Measurements from ENCODE around the gene ZFP3.
"Not testable (repeated sequence)": the region's sequence is repeated elsewhere in the genome, so short reads cannot be mapped to it uniquely, and the experiment has no call there.

ZFP3 gene

DNA sequence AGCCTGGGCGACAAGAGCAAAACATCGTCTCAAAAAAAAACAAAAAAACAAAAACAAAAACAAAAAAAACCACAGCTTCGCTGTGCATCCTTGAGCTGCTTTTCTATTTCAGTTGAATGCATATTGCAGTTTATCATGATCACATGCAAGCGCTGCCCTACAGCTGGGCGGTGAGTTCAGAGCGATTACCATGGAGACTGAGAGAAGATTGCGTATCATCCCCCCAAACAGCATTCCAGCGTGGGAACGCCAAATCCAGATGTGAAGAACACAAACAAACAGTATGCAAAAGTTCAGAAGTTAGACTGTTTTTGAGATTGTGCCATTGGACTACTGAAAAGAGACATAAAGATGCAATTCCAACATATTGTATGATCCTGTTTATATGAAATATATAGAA lies 28.0 kb upstream of the ZFP3 start:
- Histone ChIP-seq H3K36me3 (ENCODE audit: insufficient read depth, insufficient read length, low read length) (no peaks in the 10 kb centered on the region), H3K4me1 (ENCODE audit: insufficient read depth, insufficient read length) (no peaks in the 10 kb centered on the region), H3K9me3 (ENCODE audit: insufficient read depth, low read length) (no peaks in the 10 kb centered on the region), H3K9ac (ENCODE audit: insufficient read length, low read depth) (no peak overlapping the region), H3K4me3 (ENCODE audit: insufficient read length, low read depth) (no peak overlapping the region), H3K27me3 (ENCODE audit: insufficient read depth, insufficient read length) (no peaks in the 10 kb centered on the region)
- DNase-seq (ENCODE audit: low read depth, low spot score), result no peak
- TF ChIP-seq ZNF274 (IDR thresholded peaks at IDR 0.05; ENCODE audit: low read depth, low read length), result no peak
- no peak for TF ChIP-seq SUZ12 (IDR thresholded peaks at IDR 0.05; ENCODE audit: extremely low read depth, insufficient read depth, insufficient read length)
- TF ChIP-seq YY1 (IDR thresholded peaks at IDR 0.05; ENCODE audit: insufficient read depth, insufficient read length), result no peak

DNA sequence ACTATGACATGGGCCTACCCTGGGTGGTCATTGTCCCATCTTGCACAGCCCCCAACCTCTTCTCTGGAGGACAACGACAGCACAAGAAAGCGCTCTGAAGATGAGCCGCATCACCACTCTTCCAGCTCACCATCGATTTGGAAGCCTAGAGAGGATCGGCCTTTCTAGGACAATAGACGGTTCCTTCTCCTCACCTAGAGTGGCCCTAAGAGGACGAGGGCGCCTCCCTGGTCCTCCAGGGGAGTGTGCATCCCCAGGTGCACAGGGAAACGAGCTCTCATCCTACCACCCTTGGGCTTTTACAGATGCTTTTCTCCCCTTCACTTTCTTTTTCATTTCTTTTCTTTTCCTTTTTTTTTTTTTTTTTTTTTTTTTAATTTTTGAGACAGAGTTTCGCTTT lies 22.7 kb upstream of the ZFP3 start:
- Histone ChIP-seq H3K9ac (ENCODE audit: insufficient read length, low read depth) (no peak overlapping the region), H3K4me3 (ENCODE audit: insufficient read length, low read depth) (no peak overlapping the region), H3K9me3 (ENCODE audit: insufficient read depth, low read length) (no peaks in the 10 kb centered on the region; the same call in 1 of the 2 replicates), H3K4me1 (ENCODE audit: insufficient read depth, insufficient read length) (no peaks in the 10 kb centered on the region), H3K36me3 (ENCODE audit: insufficient read depth, insufficient read length, low read length) (no peaks in the 10 kb centered on the region), H3K27me3 (ENCODE audit: insufficient read depth, insufficient read length) (no peaks in the 10 kb centered on the region)
- TF ChIP-seq SUZ12 (IDR thresholded peaks at IDR 0.05; ENCODE audit: extremely low read depth, insufficient read depth, insufficient read length) (no peak), ZNF274 (IDR thresholded peaks at IDR 0.05; ENCODE audit: low read depth, low read length) (no peak), YY1 (IDR thresholded peaks at IDR 0.05; ENCODE audit: insufficient read depth, insufficient read length) (no peak)
- DNase-seq (ENCODE audit: low read depth, low spot score), result no peak

DNA sequence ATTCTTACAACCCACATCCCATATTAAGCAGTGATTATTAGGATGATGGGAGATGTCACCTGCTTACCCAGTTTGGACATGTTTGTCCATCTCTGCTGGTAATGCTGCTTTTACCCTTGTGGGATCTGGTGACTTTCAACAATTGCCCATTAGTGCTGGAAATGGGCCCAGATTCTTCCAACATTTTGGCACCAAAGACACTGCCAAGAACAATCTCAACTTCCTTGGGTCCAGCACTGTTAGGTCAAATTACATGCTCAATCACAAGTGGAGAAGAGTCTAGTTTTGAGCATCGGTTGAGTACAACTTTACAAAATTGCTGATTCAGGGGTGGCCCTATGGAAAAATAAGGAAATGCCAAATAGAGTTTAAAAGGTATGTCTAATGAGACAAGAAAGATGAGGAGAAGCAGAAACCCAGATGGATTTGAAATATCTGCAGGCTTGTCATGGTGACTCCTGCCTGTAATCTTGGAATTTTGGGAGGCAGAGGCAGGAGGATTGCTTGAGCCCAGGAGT lies 13.0 kb upstream of the ZFP3 start:
- H3K27me3 ChIP-seq (ENCODE audit: insufficient read depth, insufficient read length), result no peaks in the 10 kb centered on the region
- H3K4me3 ChIP-seq (ENCODE audit: insufficient read length, low read depth), result no peak overlapping the region
- H3K9me3 ChIP-seq (ENCODE audit: insufficient read depth, low read length), result no peaks in the 10 kb centered on the region
- no peak for DNase-seq (ENCODE audit: low read depth, low spot score)
- no peaks in the 10 kb centered on the region for H3K36me3 ChIP-seq (ENCODE audit: insufficient read depth, insufficient read length, low read length)
- TF ChIP-seq SUZ12 (IDR thresholded peaks at IDR 0.05; ENCODE audit: extremely low read depth, insufficient read depth, insufficient read length) (no peak), YY1 (IDR thresholded peaks at IDR 0.05; ENCODE audit: insufficient read depth, insufficient read length) (no peak), ZNF274 (IDR thresholded peaks at IDR 0.05; ENCODE audit: low read depth, low read length) (no peak)
- H3K9ac ChIP-seq (ENCODE audit: insufficient read length, low read depth), result no peak overlapping the region
- H3K4me1 ChIP-seq (ENCODE audit: insufficient read depth, insufficient read length), result no peaks in the 10 kb centered on the region

DNA sequence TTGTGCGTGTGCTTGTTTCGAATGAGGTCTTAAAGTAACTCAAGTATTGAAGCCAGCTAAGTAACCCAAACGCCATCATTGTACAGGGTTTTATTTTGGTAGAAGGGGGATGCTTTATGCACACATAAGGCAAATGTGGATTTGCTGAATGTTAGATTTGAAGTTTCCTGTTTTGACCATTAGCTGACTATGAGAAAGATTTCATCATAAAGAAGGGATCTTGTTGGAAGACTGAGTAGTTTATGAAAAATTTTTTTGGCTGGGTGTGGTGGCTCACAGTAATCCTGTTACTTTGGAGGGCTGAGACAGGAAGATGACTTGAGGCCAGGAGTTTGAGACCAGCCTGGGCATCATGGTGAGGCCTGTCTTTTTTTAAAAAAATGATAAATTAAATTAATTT lies 10.0 kb upstream of the ZFP3 start:
- Histone ChIP-seq H3K27me3 (ENCODE audit: insufficient read depth, insufficient read length) (no peaks in the 10 kb centered on the region), H3K9me3 (ENCODE audit: insufficient read depth, low read length) (peaks cover 1% of the 10 kb centered on the region; the same call in 1 of the 2 replicates), H3K36me3 (ENCODE audit: insufficient read depth, insufficient read length, low read length) (no peaks in the 10 kb centered on the region), H3K4me3 (ENCODE audit: insufficient read length, low read depth) (no peak overlapping the region), H3K9ac (ENCODE audit: insufficient read length, low read depth) (no peak overlapping the region), H3K4me1 (ENCODE audit: insufficient read depth, insufficient read length) (no peaks in the 10 kb centered on the region)
- TF ChIP-seq YY1 (IDR thresholded peaks at IDR 0.05; ENCODE audit: insufficient read depth, insufficient read length) (no peak), SUZ12 (IDR thresholded peaks at IDR 0.05; ENCODE audit: extremely low read depth, insufficient read depth, insufficient read length) (no peak), ZNF274 (IDR thresholded peaks at IDR 0.05; ENCODE audit: low read depth, low read length) (no peak)
- DNase-seq (ENCODE audit: low read depth, low spot score), result no peak

DNA sequence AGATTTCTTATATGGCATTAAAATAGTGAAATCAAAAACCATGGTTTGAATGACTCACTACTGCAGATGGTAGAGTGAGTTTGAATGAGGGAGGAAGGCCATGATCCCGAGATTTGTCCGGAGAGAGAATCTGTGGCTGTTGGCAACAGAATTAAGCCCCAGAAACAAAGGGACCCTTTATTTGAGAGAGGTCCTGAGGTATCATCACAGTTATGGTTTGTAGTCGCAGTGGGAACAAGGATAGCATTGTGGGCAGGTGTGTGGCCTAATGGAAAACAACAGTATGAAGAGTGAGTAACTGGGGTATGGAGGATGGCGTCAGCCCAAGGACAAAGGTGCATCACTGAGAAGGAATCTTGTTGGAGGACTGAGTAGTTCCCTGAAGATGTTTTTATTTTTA lies 8.5 kb upstream of the ZFP3 start:
- Histone ChIP-seq H3K36me3 (ENCODE audit: insufficient read depth, insufficient read length, low read length) (no peaks in the 10 kb centered on the region), H3K4me1 (ENCODE audit: insufficient read depth, insufficient read length) (no peaks in the 10 kb centered on the region), H3K9me3 (ENCODE audit: insufficient read depth, low read length) (peaks cover 4% of the 10 kb centered on the region; the same call in 1 of the 2 replicates), H3K4me3 (ENCODE audit: insufficient read length, low read depth) (no peak overlapping the region), H3K27me3 (ENCODE audit: insufficient read depth, insufficient read length) (no peaks in the 10 kb centered on the region), H3K9ac (ENCODE audit: insufficient read length, low read depth) (no peak overlapping the region)
- no peak for TF ChIP-seq ZNF274 (IDR thresholded peaks at IDR 0.05; ENCODE audit: low read depth, low read length)
- TF ChIP-seq YY1 (IDR thresholded peaks at IDR 0.05; ENCODE audit: insufficient read depth, insufficient read length), result no peak
- DNase-seq (ENCODE audit: low read depth, low spot score), result no peak

DNA sequence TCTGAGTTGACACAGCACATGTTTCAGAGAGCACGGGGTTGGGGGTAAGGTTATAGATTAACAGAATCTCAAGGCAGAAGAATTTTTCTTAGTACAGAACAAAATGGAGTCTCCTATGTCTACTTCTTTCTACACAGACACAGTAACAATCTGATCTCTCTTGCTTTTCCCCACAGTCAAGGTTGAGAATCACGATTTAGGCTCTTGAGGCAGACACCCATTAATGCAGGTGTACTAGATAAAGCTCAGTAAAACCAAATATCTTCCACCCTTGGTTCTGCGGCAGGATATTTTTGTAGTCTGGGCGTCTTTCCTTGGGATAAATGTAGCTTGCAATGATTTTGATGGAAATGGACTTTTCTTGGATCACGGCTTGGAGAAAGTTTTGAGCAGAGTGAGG lies 2.8 kb upstream of the ZFP3 start:
- H3K9ac ChIP-seq (ENCODE audit: insufficient read length, low read depth); H3K4me3 ChIP-seq (ENCODE audit: insufficient read length, low read depth); H3K4me1 ChIP-seq (ENCODE audit: insufficient read depth, insufficient read length); DNase-seq (ENCODE audit: low read depth, low spot score); H3K36me3 ChIP-seq (ENCODE audit: insufficient read depth, insufficient read length, low read length); H3K27me3 ChIP-seq (ENCODE audit: insufficient read depth, insufficient read length): not testable (repeated sequence)
- H3K9me3 ChIP-seq (ENCODE audit: insufficient read depth, low read length), result peaks cover 22% of the 10 kb centered on the region; the same call in 1 of the 2 replicates

DNA sequence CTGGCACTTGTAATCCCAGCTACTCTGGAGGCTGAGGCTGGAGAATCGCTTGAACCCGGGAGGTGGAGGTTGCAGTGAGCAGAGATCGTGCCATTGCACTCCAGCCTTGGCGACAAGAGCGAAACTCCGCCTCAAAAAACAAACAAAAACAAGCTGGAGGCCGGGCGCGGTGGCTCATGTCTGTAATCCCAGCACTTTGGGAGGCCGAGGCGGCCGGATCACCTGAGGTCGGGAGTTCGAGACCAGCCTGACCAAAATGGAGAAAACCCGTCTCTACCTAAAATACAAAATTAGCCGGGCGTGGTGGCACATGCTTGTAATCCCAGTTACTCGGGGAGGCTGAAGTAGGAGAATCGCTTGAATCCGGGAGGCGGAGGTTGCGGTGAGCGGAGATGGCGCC lies 992 bp upstream of the ZFP3 start:
- not testable (repeated sequence) for H3K27me3 ChIP-seq (ENCODE audit: insufficient read depth, insufficient read length); H3K4me3 ChIP-seq (ENCODE audit: insufficient read length, low read depth); DNase-seq (ENCODE audit: low read depth, low spot score); H3K36me3 ChIP-seq (ENCODE audit: insufficient read depth, insufficient read length, low read length); H3K4me1 ChIP-seq (ENCODE audit: insufficient read depth, insufficient read length); H3K9ac ChIP-seq (ENCODE audit: insufficient read length, low read depth)
- H3K9me3 ChIP-seq (ENCODE audit: insufficient read depth, low read length), result peaks cover 22% of the 10 kb centered on the region; the same call in 1 of the 2 replicates

DNA sequence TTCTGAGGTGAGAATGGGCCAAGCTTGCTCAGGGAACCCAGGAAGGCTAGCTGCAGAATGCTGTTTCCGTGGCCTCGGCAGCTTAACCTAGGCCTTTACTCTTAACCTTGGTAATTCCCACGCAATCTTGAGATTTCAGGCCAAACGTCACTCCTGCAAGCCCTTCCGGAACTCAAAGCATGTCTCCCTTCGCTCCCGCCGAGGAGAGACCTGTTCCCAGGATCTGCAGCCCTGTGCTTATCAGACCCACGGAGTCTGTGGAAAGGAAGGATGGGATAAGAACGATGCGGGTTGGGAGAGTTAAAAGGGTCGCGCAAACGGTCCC lies 524 bp upstream of the ZFP3 start:
- H3K9me3 ChIP-seq (ENCODE audit: insufficient read depth, low read length), result peaks cover 22% of the 10 kb centered on the region; the same call in 1 of the 2 replicates
- no peak overlapping the region for H3K9ac ChIP-seq (ENCODE audit: insufficient read length, low read depth)
- no peaks in the 10 kb centered on the region for H3K4me1 ChIP-seq (ENCODE audit: insufficient read depth, insufficient read length)
- no peak for TF ChIP-seq SUZ12 (IDR thresholded peaks at IDR 0.05; ENCODE audit: extremely low read depth, insufficient read depth, insufficient read length)
- TF ChIP-seq ZNF274 (IDR thresholded peaks at IDR 0.05; ENCODE audit: low read depth, low read length), result no peak
- no peak for TF ChIP-seq YY1 (IDR thresholded peaks at IDR 0.05; ENCODE audit: insufficient read depth, insufficient read length)
- peaks cover 7% of the 10 kb centered on the region for H3K27me3 ChIP-seq (ENCODE audit: insufficient read depth, insufficient read length)
- H3K36me3 ChIP-seq (ENCODE audit: insufficient read depth, insufficient read length, low read length), result no peaks in the 10 kb centered on the region
- peak overlapping the region; percentile 35 for H3K4me3 ChIP-seq (ENCODE audit: insufficient read length, low read depth)
- DNase-seq (ENCODE audit: low read depth, low spot score), result no peak
